Sigmoid colon (tissue), 4 donors: ENCODE data around the gene INPP5D.

ENCODE experiments used
- EP300 ChIP-seq, 4 donors: sonication (generic); formaldehyde crosslinking; IDR thresholded peaks; one replicate each; pipeline ENCODE4 v1.6.1; 2017; ENCODE audit warnings: antibody characterized with exemption in 4 of 4
- POLR2A ChIP-seq, 2 donors: fragments of 450-650 bp; IDR thresholded peaks; one replicate each; pipeline ENCODE4 v1.6.1; 2016; ENCODE audit warnings: antibody characterized with exemption in 2 of 2, mild to moderate bottlenecking in 2 of 2, moderate library complexity in 2 of 2
- TF ChIP-seq, protein P1 (sequence below), 4 experiments: fragments of 450-650 bp in 3 of 4; fragments of 200-600 bp in 1 of 4; IDR thresholded peaks; one replicate each; pipeline ENCODE4 v1.5.1; 2016 to 2019; ENCODE audit warnings: antibody characterized with exemption in 4 of 4, mild to moderate bottlenecking in 3 of 4, moderate library complexity in 2 of 4

DNA sequence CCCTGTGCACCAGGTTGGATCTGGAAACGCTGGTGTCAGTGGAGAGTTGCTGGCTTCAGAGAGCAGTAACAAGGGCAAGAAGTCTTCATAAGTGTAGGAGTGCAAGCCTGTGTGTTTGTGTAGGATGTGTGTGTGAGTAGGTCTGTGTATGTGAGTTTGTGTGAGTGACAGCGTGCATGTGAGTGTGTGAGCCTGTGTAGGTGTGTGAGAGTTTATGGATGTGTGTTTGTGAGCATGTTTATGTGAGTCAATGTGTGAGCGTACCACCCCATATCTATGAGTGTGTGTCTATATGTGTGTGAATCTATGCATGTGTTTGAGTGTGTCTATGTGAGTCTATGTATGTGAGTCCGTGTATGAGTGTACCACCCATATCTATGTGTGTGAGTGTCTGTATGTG lies 104.8 kb downstream of the INPP5D start:
- no peak for TF ChIP-seq POLR2A (IDR thresholded peaks at IDR 0.05)
- TF ChIP-seq, protein P1, sequence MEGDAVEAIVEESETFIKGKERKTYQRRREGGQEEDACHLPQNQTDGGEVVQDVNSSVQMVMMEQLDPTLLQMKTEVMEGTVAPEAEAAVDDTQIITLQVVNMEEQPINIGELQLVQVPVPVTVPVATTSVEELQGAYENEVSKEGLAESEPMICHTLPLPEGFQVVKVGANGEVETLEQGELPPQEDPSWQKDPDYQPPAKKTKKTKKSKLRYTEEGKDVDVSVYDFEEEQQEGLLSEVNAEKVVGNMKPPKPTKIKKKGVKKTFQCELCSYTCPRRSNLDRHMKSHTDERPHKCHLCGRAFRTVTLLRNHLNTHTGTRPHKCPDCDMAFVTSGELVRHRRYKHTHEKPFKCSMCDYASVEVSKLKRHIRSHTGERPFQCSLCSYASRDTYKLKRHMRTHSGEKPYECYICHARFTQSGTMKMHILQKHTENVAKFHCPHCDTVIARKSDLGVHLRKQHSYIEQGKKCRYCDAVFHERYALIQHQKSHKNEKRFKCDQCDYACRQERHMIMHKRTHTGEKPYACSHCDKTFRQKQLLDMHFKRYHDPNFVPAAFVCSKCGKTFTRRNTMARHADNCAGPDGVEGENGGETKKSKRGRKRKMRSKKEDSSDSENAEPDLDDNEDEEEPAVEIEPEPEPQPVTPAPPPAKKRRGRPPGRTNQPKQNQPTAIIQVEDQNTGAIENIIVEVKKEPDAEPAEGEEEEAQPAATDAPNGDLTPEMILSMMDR (IDR thresholded peaks at IDR 0.05): no peak
- TF ChIP-seq EP300 (IDR thresholded peaks at IDR 0.05): no peak
